NCI-H1930 (cell line): ENCODE measurements around the gene MDFIC2.

Experiments used
- DNase-seq, 2 experiments: peaks; one replicate each; lab custom pipeline; 2025; lab: John Stamatoyannopoulos, UW

MDFIC2 gene

DNA sequence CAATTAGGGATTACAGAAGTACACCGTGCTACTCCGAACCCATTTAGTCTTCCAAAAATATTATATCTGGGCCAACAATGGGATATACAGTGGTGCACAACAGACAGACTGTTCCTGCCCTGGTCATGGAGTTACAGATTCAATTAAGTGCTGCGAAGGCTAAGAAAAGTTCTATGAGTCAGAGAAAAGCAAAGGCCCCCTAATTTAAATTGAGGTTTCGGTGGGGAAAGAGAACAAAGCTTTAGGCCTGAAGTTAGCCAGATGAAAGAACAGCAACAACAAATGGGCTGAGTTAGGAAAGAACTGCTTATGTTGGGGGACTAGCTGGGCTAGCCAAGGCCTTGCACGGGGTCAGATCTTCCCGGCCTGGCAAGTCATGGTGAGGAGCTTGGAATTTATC lies 131.8 kb downstream of the MDFIC2 start:
- DNase-seq = no peak

DNA sequence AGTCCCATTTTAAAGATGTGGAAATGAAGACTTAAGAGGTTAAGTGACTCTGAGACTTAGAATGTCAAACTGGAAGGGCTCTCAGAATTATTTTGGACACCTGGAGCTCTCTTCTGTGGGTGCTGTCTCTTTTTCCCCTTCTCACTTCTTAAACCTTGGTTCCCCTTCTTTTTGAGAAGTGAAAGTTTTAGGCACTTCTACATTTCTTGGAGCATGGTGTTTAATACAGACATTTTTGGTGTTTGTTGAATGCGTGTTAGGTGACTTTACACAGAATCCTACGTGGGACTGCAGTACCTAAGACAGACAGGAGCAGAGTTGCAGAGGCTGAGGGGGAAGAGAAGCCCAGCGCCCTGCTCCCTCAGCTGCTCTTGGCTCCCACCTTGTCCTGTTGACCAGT lies 133.3 kb downstream of the MDFIC2 start:
- no peak for DNase-seq

GRCh38 chr3:70177881-70178645 lies 134.4 kb downstream of the MDFIC2 start:
- DNase-seq = no peak

GRCh38 chr3:70176224-70176623 lies 136.2 kb downstream of the MDFIC2 start:
- DNase-seq = no peak

GRCh38 chr3:70156808-70157207 lies 155.6 kb downstream of the MDFIC2 start:
- DNase-seq = no peak

- DNase-seq = no peak
Measured at GRCh38 chr3:70150599-70150998, 161.8 kb downstream of the MDFIC2 start.

- no peak for DNase-seq
Measured at GRCh38 chr3:70149714-70150400, 162.6 kb downstream of the MDFIC2 start.
